WTC11 (cell line): ENCODE data around the gene BEND3.
"Not testable (repeated sequence)": the region's sequence is repeated elsewhere in the genome, so short reads cannot be mapped to it uniquely, and the experiment has no call there.

Experiments
- AFF4 ChIP-seq: sonication (generic); formaldehyde crosslinking; IDR thresholded peaks from 2 replicates; pipeline ENCODE4 v1.8.1; 2023; ENCODE audit warnings: mild to moderate bottlenecking, missing genetic modification reagents, borderline replicate concordance
- ATF6 ChIP-seq: sonication (generic); formaldehyde crosslinking; IDR thresholded peaks from 2 replicates; pipeline ENCODE4 v1.8.1; 2023; ENCODE audit warnings: mild to moderate bottlenecking, missing genetic modification reagents
- CTCF ChIP-seq: fragments of 200-600 bp; IDR thresholded peaks from 2 replicates; pipeline ENCODE4 v1.8.0; 2022; ENCODE audit warnings: antibody characterized with exemption
- ESRRA ChIP-seq: sonication (generic); formaldehyde crosslinking; IDR thresholded peaks from 2 replicates; pipeline ENCODE4 v1.8.1; 2022; ENCODE audit warnings: mild to moderate bottlenecking, missing genetic modification reagents, borderline replicate concordance
- NFYB ChIP-seq: sonication (generic); formaldehyde crosslinking; conservative IDR thresholded peaks from 2 replicates; pipeline ENCODE4 v1.8.0; 2022; ENCODE audit warnings: low read depth, missing genetic modification reagents
- SP1 ChIP-seq: sonication (generic); formaldehyde crosslinking; conservative IDR thresholded peaks from 2 replicates; pipeline ENCODE4 v1.8.1; 2022; ENCODE audit warnings: missing genetic modification reagents
- USF2 ChIP-seq: sonication (generic); formaldehyde crosslinking; IDR thresholded peaks from 2 replicates; pipeline ENCODE4 v1.8.1; 2023; ENCODE audit warnings: mild to moderate bottlenecking, missing genetic modification reagents, moderate library complexity
- TF ChIP-seq, protein P1 (sequence below): sonication (generic); formaldehyde crosslinking; conservative IDR thresholded peaks from 2 replicates; pipeline ENCODE4 v1.8.1; 2023; ENCODE audit warnings: mild to moderate bottlenecking, low read depth, missing genetic modification reagents, moderate library complexity

GRCh38 chr6:107136324-107136723, 21.0 kb upstream of the BEND3 start:
- not testable (repeated sequence) for TF ChIP-seq CTCF; AFF4; ESRRA (CRISPR knock-in tag); NFYB (CRISPR knock-in tag); USF2; SP1 (CRISPR knock-in tag); ATF6
- TF ChIP-seq, protein P1, sequence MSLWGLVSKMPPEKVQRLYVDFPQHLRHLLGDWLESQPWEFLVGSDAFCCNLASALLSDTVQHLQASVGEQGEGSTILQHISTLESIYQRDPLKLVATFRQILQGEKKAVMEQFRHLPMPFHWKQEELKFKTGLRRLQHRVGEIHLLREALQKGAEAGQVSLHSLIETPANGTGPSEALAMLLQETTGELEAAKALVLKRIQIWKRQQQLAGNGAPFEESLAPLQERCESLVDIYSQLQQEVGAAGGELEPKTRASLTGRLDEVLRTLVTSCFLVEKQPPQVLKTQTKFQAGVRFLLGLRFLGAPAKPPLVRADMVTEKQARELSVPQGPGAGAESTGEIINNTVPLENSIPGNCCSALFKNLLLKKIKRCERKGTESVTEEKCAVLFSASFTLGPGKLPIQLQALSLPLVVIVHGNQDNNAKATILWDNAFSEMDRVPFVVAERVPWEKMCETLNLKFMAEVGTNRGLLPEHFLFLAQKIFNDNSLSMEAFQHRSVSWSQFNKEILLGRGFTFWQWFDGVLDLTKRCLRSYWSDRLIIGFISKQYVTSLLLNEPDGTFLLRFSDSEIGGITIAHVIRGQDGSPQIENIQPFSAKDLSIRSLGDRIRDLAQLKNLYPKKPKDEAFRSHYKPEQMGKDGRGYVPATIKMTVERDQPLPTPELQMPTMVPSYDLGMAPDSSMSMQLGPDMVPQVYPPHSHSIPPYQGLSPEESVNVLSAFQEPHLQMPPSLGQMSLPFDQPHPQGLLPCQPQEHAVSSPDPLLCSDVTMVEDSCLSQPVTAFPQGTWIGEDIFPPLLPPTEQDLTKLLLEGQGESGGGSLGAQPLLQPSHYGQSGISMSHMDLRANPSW: not testable (repeated sequence)
